HepG2 (cell line): Measurements from ENCODE around the gene RPS28. TPM values are rescaled to one million over a fixed set of nuclear protein-coding genes. Genes with fewer than 3 reads are reported as not detected.

Experiments
- AGO1 ChIP-seq: fragments of 200-400 bp; formaldehyde crosslinking; IDR thresholded peaks from 2 replicates; pipeline ENCODE4 v1.6.1; 2017; ENCODE audit warnings: mild to moderate bottlenecking, low read depth, low read length, moderate library complexity; ENCODE audit not compliant: poor library complexity, severe bottlenecking
- HMG20B ChIP-seq: conservative IDR thresholded peaks from 2 replicates; pipeline ENCODE4 v1.6.1; 2016; ENCODE audit warnings: missing genetic modification reagents, missing compliant biosample characterization
- MED8 ChIP-seq: sonication (generic); formaldehyde crosslinking; IDR thresholded peaks from 2 replicates; pipeline ENCODE4 v1.8.1; 2023; ENCODE audit warnings: mild to moderate bottlenecking, missing genetic modification reagents; ENCODE audit not compliant: insufficient replicate concordance
- PBX3 ChIP-seq: sonication (generic); formaldehyde crosslinking; IDR thresholded peaks from 2 replicates; pipeline ENCODE4 v1.8.1; 2023; ENCODE audit warnings: missing genetic modification reagents, inconsistent platforms, borderline replicate concordance
- REPIN1 ChIP-seq: sonication (generic); formaldehyde crosslinking; IDR thresholded peaks from 2 replicates; pipeline ENCODE4 v1.8.0; 2022; ENCODE audit warnings: missing genetic modification reagents, low read depth, mild to moderate bottlenecking, borderline replicate concordance
- RXRB ChIP-seq: IDR thresholded peaks from 2 replicates; pipeline ENCODE4 v1.6.1; 2016; ENCODE audit warnings: borderline replicate concordance, missing genetic modification reagents, missing compliant biosample characterization
- ZBTB21 ChIP-seq: sonication (generic); formaldehyde crosslinking; IDR thresholded peaks from 2 replicates; pipeline ENCODE4 v1.4.0; 2020; ENCODE audit warnings: missing genetic modification reagents
- ZNF407 ChIP-seq: sonication (generic); formaldehyde crosslinking; IDR thresholded peaks from one replicate; pipeline ENCODE4 v1.5.1; 2020; ENCODE audit warnings: mild to moderate bottlenecking, missing genetic modification reagents; ENCODE audit errors: not compliant biosample characterization
- ZNF446 ChIP-seq: sonication (generic); formaldehyde crosslinking; IDR thresholded peaks from 2 replicates; pipeline ENCODE4 v1.5.0; 2020; ENCODE audit warnings: mild to moderate bottlenecking, missing genetic modification reagents
- polyA plus RNA-seq, 8 experiments: library from polyadenylated mRNA; depleted of rRNA in 3 of 8; stranded (reverse) in 7 of 8; unstranded in 1 of 8; fragments of >200 nt; fragmentation: Illumina TruSeq in 4 of 8; extraction: Trizol in 4 of 8; gene quantifications; 2 replicates each; pipeline versions ENCODE4 v1.2.1 to v1.2.3, GENCODE V29; 2011 to 2016; ENCODE audit warnings: low read depth in 4 of 8, missing spikeins in 1 of 8, mixed read lengths in 1 of 8; ENCODE audit not compliant: insufficient read depth in 1 of 8
- total RNA-seq, 5 experiments: library from RNA; depleted of rRNA; stranded (reverse); fragments of >200 nt; fragmentation: Illumina TruSeq; extraction: Trizol; gene quantifications; 2 replicates each; pipeline ENCODE4 v1.2.3, GENCODE V29; 2016; ENCODE audit warnings: low read depth in 1 of 5

The RPS28 gene
- total and polyA plus RNA-seq, 2 of the 13 experiments (the other 11 are each of a cell fraction or from before 2014, with no cell fraction given), result 281 to 545 TPM

GRCh38 chr19:8321067-8321985 lies at the start of gene RPS28, which contains the start of gene NDUFA7 (continued):
- peak; percentile 44 for TF ChIP-seq ZNF407
- TF ChIP-seq PBX3 (CRISPR knock-in tag), result no peak
- no peak for TF ChIP-seq HMG20B
- peak; percentile 86 for TF ChIP-seq MED8 (CRISPR knock-in tag)
- peak; percentile 51 for TF ChIP-seq ZBTB21 (CRISPR knock-in tag)
- TF ChIP-seq REPIN1 (CRISPR knock-in tag), result peak; percentile 66; the same call in 1 of the 2 replicates
- no peak for TF ChIP-seq AGO1
- peak; percentile 26; the same call in 1 of the 2 replicates for TF ChIP-seq RXRB (CRISPR knock-in tag)
- peak; percentile 72; the same call in 1 of the 2 replicates for TF ChIP-seq ZNF446
